A673 (cell line): ENCODE measurements around the gene ROBO2.

Experiments
- CTCF ChIP-seq: fragments of 300-800, 200-600 bp; sonication (generic); conservative IDR thresholded peaks from 2 replicates; pipeline ENCODE4 v1.5.1; 2017; ENCODE audit warnings: low read depth, mild to moderate bottlenecking, antibody characterized with exemption, low read length, moderate library complexity, mixed read lengths
- EZH2 ChIP-seq: fragments of 200-600 bp; sonication (generic); IDR thresholded peaks from 2 replicates; pipeline ENCODE4 v1.6.1; 2017; ENCODE audit warnings: borderline replicate concordance, low read depth, mild to moderate bottlenecking, mixed read lengths, antibody characterized with exemption, low read length; ENCODE audit not compliant: poor library complexity, severe bottlenecking

GRCh38 chr3:77039606-77040171 is at the start of gene ROBO2:
- TF ChIP-seq EZH2 (no peak), CTCF (no peak)
